SK-N-SH treated with all-trans-retinoic acid at 6 μM for 48 hours (cell line): ENCODE data around the gene FER1L5.

ENCODE experiments used
- CSDC2 ChIP-seq: fragments of 250-450 bp; sonication (Bioruptor Pico); IDR thresholded peaks from 2 replicates; pipeline ENCODE4 v1.5.0; 2020; ENCODE audit warnings: mild to moderate bottlenecking, moderate library complexity
- OSR1 ChIP-seq: fragments of 250-450 bp; sonication (Bioruptor Pico); IDR thresholded peaks from 2 replicates; pipeline ENCODE4 v1.8.0; 2022; ENCODE audit warnings: moderate library complexity, mild to moderate bottlenecking, inconsistent platforms
- RARB ChIP-seq: fragments of 250-450 bp; sonication (Bioruptor Pico); IDR thresholded peaks from 2 replicates; pipeline ENCODE4 v1.8.0; 2021; ENCODE audit warnings: mild to moderate bottlenecking, moderate library complexity
- TOX ChIP-seq: fragments of 250-450 bp; sonication (Bioruptor Pico); IDR thresholded peaks from 2 replicates; pipeline ENCODE4 v1.8.0; 2021; ENCODE audit warnings: mild to moderate bottlenecking, moderate library complexity, borderline replicate concordance
- ZFP3 ChIP-seq: fragments of 250-450 bp; sonication (Bioruptor Pico); IDR thresholded peaks from 2 replicates; pipeline ENCODE4 v1.5.0; 2020; ENCODE audit warnings: mild to moderate bottlenecking, moderate library complexity
- ZFP30 ChIP-seq: fragments of 450-650 bp; formaldehyde crosslinking; IDR thresholded peaks from 2 replicates; pipeline ENCODE4 v1.5.0; 2022; ENCODE audit warnings: mild to moderate bottlenecking, moderate library complexity
- TF ChIP-seq, protein P1 (sequence below): fragments of 250-450 bp; sonication (Bioruptor Pico); IDR thresholded peaks from 2 replicates; pipeline ENCODE4 v1.5.1; 2021; ENCODE audit warnings: mild to moderate bottlenecking, moderate library complexity

- TF ChIP-seq CSDC2: no peak
- TF ChIP-seq TOX: no peak
- TF ChIP-seq RARB (CRISPR knock-in tag): no peak
- TF ChIP-seq, protein P1, sequence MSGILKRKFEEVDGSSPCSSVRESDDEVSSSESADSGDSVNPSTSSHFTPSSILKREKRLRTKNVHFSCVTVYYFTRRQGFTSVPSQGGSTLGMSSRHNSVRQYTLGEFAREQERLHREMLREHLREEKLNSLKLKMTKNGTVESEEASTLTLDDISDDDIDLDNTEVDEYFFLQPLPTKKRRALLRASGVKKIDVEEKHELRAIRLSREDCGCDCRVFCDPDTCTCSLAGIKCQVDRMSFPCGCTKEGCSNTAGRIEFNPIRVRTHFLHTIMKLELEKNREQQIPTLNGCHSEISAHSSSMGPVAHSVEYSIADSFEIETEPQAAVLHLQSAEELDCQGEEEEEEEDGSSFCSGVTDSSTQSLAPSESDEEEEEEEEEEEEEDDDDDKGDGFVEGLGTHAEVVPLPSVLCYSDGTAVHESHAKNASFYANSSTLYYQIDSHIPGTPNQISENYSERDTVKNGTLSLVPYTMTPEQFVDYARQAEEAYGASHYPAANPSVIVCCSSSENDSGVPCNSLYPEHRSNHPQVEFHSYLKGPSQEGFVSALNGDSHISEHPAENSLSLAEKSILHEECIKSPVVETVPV (CRISPR knock-in tag): no peak
- no peak for TF ChIP-seq ZFP3
- no peak for TF ChIP-seq OSR1
- TF ChIP-seq ZFP30 (CRISPR knock-in tag): no peak
Measured at GRCh38 chr2:96648306-96648930, 5.9 kb downstream of the FER1L5 start.
